GM12891 (cell line): ENCODE data around the gene ZNF70.

Source experiments
- POLR2A ChIP-seq: IDR thresholded peaks from 2 replicates; pipeline ENCODE4 v1.6.1; 2011; ENCODE audit warnings: low read depth, low read length, control low read depth
- TAF1 ChIP-seq: IDR thresholded peaks from 2 replicates; pipeline ENCODE4 v1.6.1; 2011; ENCODE audit warnings: low read depth, low read length, control low read depth

DNA sequence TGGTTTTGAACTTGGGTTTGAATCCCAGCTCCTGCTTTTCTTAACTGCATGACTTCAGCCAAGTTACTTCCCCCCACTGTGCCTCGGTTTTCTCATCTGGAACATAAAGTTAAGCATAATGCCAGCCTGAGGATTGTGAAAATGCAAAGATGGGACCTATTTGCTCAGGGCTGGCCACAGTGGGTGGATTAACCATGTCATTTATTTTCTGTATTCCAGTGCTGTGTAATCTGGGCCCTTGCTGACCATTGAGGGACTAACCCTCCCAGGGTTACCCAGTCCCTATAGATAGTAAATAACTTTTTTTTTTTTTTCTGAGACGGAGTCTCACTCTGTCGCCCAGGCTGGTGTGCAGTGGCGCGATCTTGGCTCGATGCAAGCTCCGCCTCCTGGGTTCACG lies 4.8 kb upstream of the ZNF70 start:
- TF ChIP-seq TAF1, result no peak
- no peak for TF ChIP-seq POLR2A
